Natural killer cell (primary cell): ENCODE measurements around the gene APC2. TPM values are rescaled to one million over a fixed set of nuclear protein-coding genes. Genes with fewer than 3 reads are reported as not detected.

Source experiments
- ATAC-seq, 3 donors: fragments of 150-1000 bp in 2 of 3; fragments of 200-7000 bp in 1 of 3; cut with Tn5 transposase; 1 replicate in 1 of 3; 2 replicates in 2 of 3; pipeline ENCODE4 v1.10.0; 2021; ENCODE audit warnings: mild to moderate bottlenecking in 2 of 3, moderate library complexity in 2 of 3
- DNase-seq, 2 donors: peaks; one replicate each; pipeline versions ENCODE4 v3.0.0 to v3.0.0-alpha.2; 2013 to 2021; ENCODE audit warnings: mixed read lengths in 1 of 2
- H3K27ac ChIP-seq: one replicate; pipeline ENCODE4 v1.5.1; 2013; ENCODE audit warnings: mild to moderate bottlenecking, low read length
- H3K27me3 ChIP-seq: one replicate; pipeline ENCODE4 v1.6.1; 2013; ENCODE audit warnings: low read length; ENCODE audit not compliant: control insufficient read depth, insufficient read depth
- H3K36me3 ChIP-seq: one replicate; pipeline ENCODE4 v1.6.1; 2013; ENCODE audit warnings: low read length; ENCODE audit not compliant: control insufficient read depth, insufficient read depth
- H3K4me1 ChIP-seq: one replicate; pipeline ENCODE4 v1.6.1; 2013; ENCODE audit warnings: low read length; ENCODE audit not compliant: control insufficient read depth, insufficient read depth
- H3K4me3 ChIP-seq: one replicate; pipeline ENCODE4 v1.5.1; 2013; ENCODE audit warnings: low read length
- H3K9me3 ChIP-seq: one replicate; pipeline ENCODE4 v1.6.1; 2013; ENCODE audit warnings: low read length; ENCODE audit not compliant: control insufficient read depth, insufficient read depth
- H3K27ac Mint-ChIP-seq, 2 donors: one replicate each; pipeline ENCODE4 v1.8.0; 2022; ENCODE audit warnings: mild to moderate bottlenecking in 2 of 2, mixed read lengths in 2 of 2, moderate library complexity in 1 of 2
- H3K27me3 Mint-ChIP-seq, 2 donors: one replicate each; pipeline ENCODE4 v1.8.0; 2022; ENCODE audit warnings: low read depth in 2 of 2, mixed read lengths in 2 of 2
- H3K36me3 Mint-ChIP-seq: one replicate; pipeline ENCODE4 v1.8.0; 2022; ENCODE audit warnings: mixed read lengths
- H3K4me1 Mint-ChIP-seq, 2 donors: one replicate each; pipeline ENCODE4 v1.8.0; 2022; ENCODE audit warnings: mixed read lengths in 2 of 2
- H3K4me3 Mint-ChIP-seq: one replicate; pipeline ENCODE4 v1.8.0; 2022; ENCODE audit warnings: mild to moderate bottlenecking, moderate library complexity, mixed read lengths
- H3K9me3 Mint-ChIP-seq, 2 donors: one replicate each; pipeline ENCODE4 v1.8.0; 2022; ENCODE audit warnings: mixed read lengths in 2 of 2
- WGBS: methylation state at CpG from one replicate; pipeline ENCODE4 v1.1.7; 2013; ENCODE audit warnings: missing lambda C conversion rate; ENCODE audit not compliant: insufficient coverage; 5-methylcytosine and 5-hydroxymethylcytosine counted together
- intact Hi-C: fragments of 100-400 bp; cut with micrococcal nuclease; formaldehyde crosslinking; loops from one replicate; pipeline ENCODE4 v1.14.2; 2022
- total RNA-seq, 4 donors: library from RNA; stranded (reverse); fragments of 120-200 nt in 1 of 4; gene quantifications; one replicate each; pipeline versions ENCODE4 v1.2.3 to v1.2.4, GENCODE V29; 2013 to 2022
- TF ChIP-seq, protein P1 (sequence below): fragments of 200-600 bp; IDR thresholded peaks from one replicate; pipeline ENCODE4 v1.8.0; 2022; ENCODE audit warnings: antibody characterized with exemption

APC2 gene
- total RNA-seq, 3 donors from 2014 or later (not counting 1 experiment from before 2014, with no cell fraction given) = 0.14 to 0.58 (median 0.27) TPM

DNA sequence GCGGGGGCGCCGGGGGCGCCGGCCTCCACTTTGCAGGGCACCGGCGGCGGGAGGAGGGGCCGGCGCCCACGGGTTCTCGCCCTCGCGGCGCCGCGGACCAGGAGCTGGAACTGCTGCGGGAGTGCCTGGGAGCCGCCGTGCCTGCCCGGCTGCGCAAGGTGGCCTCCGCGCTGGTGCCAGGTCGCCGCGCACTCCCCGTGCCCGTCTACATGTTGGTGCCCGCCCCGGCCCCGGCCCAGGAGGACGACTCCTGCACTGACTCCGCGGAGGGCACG, 17.2 kb downstream of the APC2 start:
- Mint-ChIP-seq H3K4me1 (peaks cover 0 to 11% of the 10 kb centered on the region in 2 donors), H3K27me3 (peaks cover 0 to 3% of the 10 kb centered on the region in 2 donors), H3K27ac (no peak overlapping the region), H3K4me3 (no peak overlapping the region), H3K9me3 (no peaks in the 10 kb centered on the region), H3K36me3 (no peaks in the 10 kb centered on the region)
- H3K4me3 ChIP-seq = no peak overlapping the region
- ATAC-seq = no peak
- intact Hi-C loops = no loop called here
- H3K4me1 ChIP-seq = peaks cover 56% of the 10 kb centered on the region
- TF ChIP-seq, protein P1, sequence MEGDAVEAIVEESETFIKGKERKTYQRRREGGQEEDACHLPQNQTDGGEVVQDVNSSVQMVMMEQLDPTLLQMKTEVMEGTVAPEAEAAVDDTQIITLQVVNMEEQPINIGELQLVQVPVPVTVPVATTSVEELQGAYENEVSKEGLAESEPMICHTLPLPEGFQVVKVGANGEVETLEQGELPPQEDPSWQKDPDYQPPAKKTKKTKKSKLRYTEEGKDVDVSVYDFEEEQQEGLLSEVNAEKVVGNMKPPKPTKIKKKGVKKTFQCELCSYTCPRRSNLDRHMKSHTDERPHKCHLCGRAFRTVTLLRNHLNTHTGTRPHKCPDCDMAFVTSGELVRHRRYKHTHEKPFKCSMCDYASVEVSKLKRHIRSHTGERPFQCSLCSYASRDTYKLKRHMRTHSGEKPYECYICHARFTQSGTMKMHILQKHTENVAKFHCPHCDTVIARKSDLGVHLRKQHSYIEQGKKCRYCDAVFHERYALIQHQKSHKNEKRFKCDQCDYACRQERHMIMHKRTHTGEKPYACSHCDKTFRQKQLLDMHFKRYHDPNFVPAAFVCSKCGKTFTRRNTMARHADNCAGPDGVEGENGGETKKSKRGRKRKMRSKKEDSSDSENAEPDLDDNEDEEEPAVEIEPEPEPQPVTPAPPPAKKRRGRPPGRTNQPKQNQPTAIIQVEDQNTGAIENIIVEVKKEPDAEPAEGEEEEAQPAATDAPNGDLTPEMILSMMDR = no peak
- no peaks in the 10 kb centered on the region for H3K9me3 ChIP-seq
- H3K27me3 ChIP-seq = peaks cover 23% of the 10 kb centered on the region
- WGBS = 4% methylated on average over 36 of the region's 36 CpGs
- H3K27ac ChIP-seq = no peak overlapping the region
- no peaks in the 10 kb centered on the region for H3K36me3 ChIP-seq
- no peak for DNase-seq

DNA sequence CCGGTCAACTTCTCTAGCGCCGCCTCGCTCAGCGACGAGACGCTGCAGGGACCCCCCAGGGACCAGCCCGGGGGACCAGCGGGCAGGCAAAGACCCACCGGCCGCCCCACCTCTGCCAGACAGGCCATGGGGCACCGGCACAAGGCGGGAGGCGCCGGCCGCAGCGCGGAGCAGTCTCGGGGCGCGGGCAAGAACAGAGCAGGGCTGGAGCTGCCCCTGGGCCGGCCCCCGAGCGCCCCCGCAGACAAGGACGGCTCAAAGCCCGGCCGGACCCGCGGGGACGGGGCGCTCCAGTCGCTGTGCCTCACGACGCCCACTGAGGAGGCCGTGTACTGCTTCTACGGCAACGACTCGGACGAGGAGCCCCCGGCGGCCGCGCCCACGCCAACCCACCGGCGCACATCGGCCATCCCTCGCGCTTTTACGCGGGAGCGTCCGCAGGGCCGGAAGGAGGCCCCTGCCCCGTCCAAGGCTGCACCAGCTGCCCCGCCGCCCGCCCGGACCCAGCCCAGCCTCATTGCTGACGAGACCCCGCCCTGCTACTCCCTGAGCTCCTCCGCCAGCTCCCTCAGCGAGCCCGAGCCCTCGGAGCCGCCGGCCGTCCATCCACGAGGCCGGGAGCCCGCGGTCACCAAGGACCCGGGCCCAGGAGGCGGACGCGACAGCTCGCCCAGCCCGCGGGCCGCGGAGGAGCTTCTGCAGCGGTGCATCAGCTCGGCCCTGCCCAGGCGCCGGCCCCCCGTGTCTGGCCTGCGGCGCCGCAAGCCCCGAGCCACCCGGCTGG, 17.8 kb downstream of the APC2 start:
- Histone ChIP-seq H3K27me3 (peaks cover 27% of the 10 kb centered on the region), H3K9me3 (no peaks in the 10 kb centered on the region), H3K4me3 (no peak overlapping the region), H3K4me1 (peaks cover 61% of the 10 kb centered on the region), H3K36me3 (no peaks in the 10 kb centered on the region), H3K27ac (no peak overlapping the region)
- Mint-ChIP-seq H3K36me3 (no peaks in the 10 kb centered on the region), H3K4me1 (peaks cover 0 to 11% of the 10 kb centered on the region in 2 donors), H3K4me3 (no peak overlapping the region), H3K27me3 (peaks cover 0 to 3% of the 10 kb centered on the region in 2 donors), H3K9me3 (no peaks in the 10 kb centered on the region), H3K27ac (no peak overlapping the region)
- DNase-seq = no peak
- ATAC-seq = no peak
- intact Hi-C loops = no loop called here
- TF ChIP-seq, protein P1 = no peak
- WGBS = 4% methylated on average over 92 of the region's 92 CpGs

DNA sequence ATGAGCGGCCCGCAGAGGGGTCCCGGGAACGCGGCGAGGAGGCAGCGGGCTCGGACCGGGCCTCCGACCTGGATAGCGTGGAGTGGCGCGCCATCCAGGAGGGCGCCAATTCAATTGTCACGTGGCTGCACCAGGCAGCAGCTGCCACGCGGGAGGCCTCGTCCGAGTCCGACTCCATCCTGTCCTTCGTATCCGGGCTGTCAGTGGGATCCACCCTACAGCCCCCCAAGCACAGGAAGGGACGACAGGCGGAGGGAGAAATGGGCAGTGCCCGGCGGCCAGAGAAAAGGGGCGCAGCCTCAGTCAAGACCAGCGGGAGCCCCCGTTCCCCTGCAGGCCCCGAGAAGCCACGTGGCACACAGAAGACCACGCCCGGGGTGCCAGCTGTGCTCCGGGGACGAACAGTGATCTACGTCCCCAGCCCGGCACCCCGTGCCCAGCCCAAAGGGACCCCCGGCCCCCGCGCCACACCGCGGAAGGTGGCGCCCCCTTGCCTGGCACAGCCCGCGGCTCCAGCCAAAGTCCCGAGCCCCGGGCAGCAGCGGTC, 18.4 kb downstream of the APC2 start:
- intact Hi-C loops = no loop called here
- H3K4me3 Mint-ChIP-seq = peak overlapping the region; percentile 40
- no peak overlapping the region for H3K27ac Mint-ChIP-seq
- no peaks in the 10 kb centered on the region for H3K36me3 ChIP-seq
- WGBS = 6% methylated on average over 49 of the region's 49 CpGs
- no peaks in the 10 kb centered on the region for H3K36me3 Mint-ChIP-seq
- peaks cover 64% of the 10 kb centered on the region for H3K4me1 ChIP-seq
- no peaks in the 10 kb centered on the region for H3K9me3 Mint-ChIP-seq
- no peak overlapping the region for H3K27ac ChIP-seq
- H3K4me3 ChIP-seq = no peak overlapping the region
- H3K27me3 ChIP-seq = peaks cover 27% of the 10 kb centered on the region
- no peaks in the 10 kb centered on the region for H3K9me3 ChIP-seq
- peaks cover 0 to 15% of the 10 kb centered on the region in 2 donors for H3K4me1 Mint-ChIP-seq
- H3K27me3 Mint-ChIP-seq = peaks cover 0 to 5% of the 10 kb centered on the region in 2 donors
- no peak for DNase-seq
- TF ChIP-seq, protein P1 = no peak
- ATAC-seq = no peak
